DOHH2 (cell line): ENCODE data around the gene EFNA5.

ENCODE experiments used
- H3F3A ChIP-seq: fragments of 200-600 bp; sonication (generic), shearing (Covaris generic); 2 replicates; pipeline ENCODE4 v1.6.0; 2016; ENCODE audit warnings: antibody characterized with exemption, mild to moderate bottlenecking; ENCODE audit not compliant: control insufficient read depth, insufficient read depth
- H3K27ac ChIP-seq: fragments of 200-600 bp; sonication (generic); 2 replicates; pipeline ENCODE4 v1.5.1; 2014; ENCODE audit warnings: low read depth, mild to moderate bottlenecking, low read length, moderate library complexity
- H3K27me3 ChIP-seq: fragments of 200-600 bp; sonication (generic); 2 replicates; pipeline ENCODE4 v1.6.1; 2014; ENCODE audit warnings: mild to moderate bottlenecking, low read length, mixed read lengths; ENCODE audit not compliant: control insufficient read depth
- H3K36me3 ChIP-seq: fragments of 200-600 bp; sonication (generic); 2 replicates; pipeline ENCODE4 v1.6.1; 2014; ENCODE audit warnings: mild to moderate bottlenecking, low read length, moderate library complexity, mixed read lengths; ENCODE audit not compliant: control insufficient read depth
- H3K4me1 ChIP-seq: fragments of 200-600 bp; sonication (generic); 2 replicates; pipeline ENCODE4 v1.6.1; 2014; ENCODE audit warnings: mild to moderate bottlenecking, low read length, mixed read lengths; ENCODE audit not compliant: control insufficient read depth
- H3K4me2 ChIP-seq: fragments of 200-600 bp; sonication (generic); 2 replicates; pipeline ENCODE4 v1.6.0; 2014; ENCODE audit warnings: mild to moderate bottlenecking, low read length, moderate library complexity
- H3K4me3 ChIP-seq: fragments of 200-600 bp; sonication (generic); 2 replicates; pipeline ENCODE4 v1.5.1; 2014; ENCODE audit warnings: mild to moderate bottlenecking, low read length, mixed read lengths
- H3K79me2 ChIP-seq: fragments of 200-600 bp; sonication (generic); 2 replicates; pipeline ENCODE4 v1.6.1; 2014; ENCODE audit warnings: mild to moderate bottlenecking, low read length, mixed read lengths; ENCODE audit not compliant: control insufficient read depth
- H3K9me2 ChIP-seq: fragments of 200-600 bp; sonication (generic); replicated peaks from 2 replicates; pipeline ENCODE4 v1.6.1; 2014; ENCODE audit warnings: mild to moderate bottlenecking, low read length, mixed read lengths; ENCODE audit not compliant: control insufficient read depth
- H3K9me3 ChIP-seq: fragments of 200-600 bp; sonication (generic); 2 replicates; pipeline ENCODE4 v1.6.1; 2014; ENCODE audit warnings: antibody characterized with exemption, low read length, mixed read lengths; ENCODE audit not compliant: control insufficient read depth, insufficient read depth
- H4K20me1 ChIP-seq: fragments of 200-600 bp; sonication (generic); 2 replicates; pipeline ENCODE4 v1.6.0; 2014; ENCODE audit warnings: low read depth, mild to moderate bottlenecking, antibody characterized with exemption, low read length, moderate library complexity; ENCODE audit not compliant: control insufficient read depth, insufficient read depth
- CTCF ChIP-seq: fragments of 200-600 bp; sonication (generic); IDR thresholded peaks from one replicate; pipeline ENCODE4 v1.5.1; 2014; ENCODE audit warnings: antibody characterized with exemption, mild to moderate bottlenecking, low read depth, low read length; ENCODE audit not compliant: poor library complexity, severe bottlenecking
- EZH2phosphoT487 ChIP-seq: fragments of 200-600 bp; sonication (generic); IDR thresholded peaks from 2 replicates; pipeline ENCODE4 v1.6.1; 2017; ENCODE audit warnings: borderline replicate concordance, mild to moderate bottlenecking, antibody characterized with exemption, low read length, moderate library complexity, mixed read lengths

Gene EFNA5

GRCh38 chr5:107543868-107544267 lies 126.9 kb downstream of the EFNA5 start:
- Histone ChIP-seq H3K9me2 (no peaks in the 10 kb centered on the region), H3K4me2 (no peak overlapping the region), H3K9me3 (no peaks in the 10 kb centered on the region), H3K27me3 (no peaks in the 10 kb centered on the region), H3K27ac (no peak overlapping the region), H3K4me1 (no peaks in the 10 kb centered on the region), H3K4me3 (no peak overlapping the region), H4K20me1 (no peaks in the 10 kb centered on the region), H3F3A (no peaks in the 10 kb centered on the region), H3K79me2 (no peaks in the 10 kb centered on the region), H3K36me3 (no peaks in the 10 kb centered on the region)
- TF ChIP-seq CTCF: no peak

- H3K4me2 ChIP-seq: no peak overlapping the region
- no peaks in the 10 kb centered on the region for H3K4me1 ChIP-seq
- H4K20me1 ChIP-seq: no peaks in the 10 kb centered on the region
- TF ChIP-seq EZH2phosphoT487 (no peak), CTCF (no peak)
- H3F3A ChIP-seq: no peaks in the 10 kb centered on the region
- H3K36me3 ChIP-seq: no peaks in the 10 kb centered on the region
- no peaks in the 10 kb centered on the region for H3K9me2 ChIP-seq
- H3K9me3 ChIP-seq: no peaks in the 10 kb centered on the region
- H3K79me2 ChIP-seq: no peaks in the 10 kb centered on the region
- no peak overlapping the region for H3K27ac ChIP-seq
- no peak overlapping the region for H3K4me3 ChIP-seq
- no peaks in the 10 kb centered on the region for H3K27me3 ChIP-seq
Measured at GRCh38 chr5:107542831-107543231, 127.9 kb downstream of the EFNA5 start.

GRCh38 chr5:107542428-107542827 lies 128.3 kb downstream of the EFNA5 start:
- no peaks in the 10 kb centered on the region for H4K20me1 ChIP-seq
- no peaks in the 10 kb centered on the region for H3K9me2 ChIP-seq
- no peaks in the 10 kb centered on the region for H3K79me2 ChIP-seq
- no peaks in the 10 kb centered on the region for H3K4me1 ChIP-seq
- no peak for TF ChIP-seq EZH2phosphoT487
- no peak for TF ChIP-seq CTCF
- H3F3A ChIP-seq: no peaks in the 10 kb centered on the region
- H3K4me2 ChIP-seq: no peak overlapping the region
- no peak overlapping the region for H3K4me3 ChIP-seq
- H3K36me3 ChIP-seq: no peaks in the 10 kb centered on the region
- H3K9me3 ChIP-seq: no peaks in the 10 kb centered on the region
- H3K27ac ChIP-seq: no peak overlapping the region
- H3K27me3 ChIP-seq: no peaks in the 10 kb centered on the region

GRCh38 chr5:107541400-107541799 lies 129.3 kb downstream of the EFNA5 start:
- H3K9me2 ChIP-seq: no peaks in the 10 kb centered on the region
- no peaks in the 10 kb centered on the region for H4K20me1 ChIP-seq
- H3K9me3 ChIP-seq: no peaks in the 10 kb centered on the region
- H3K79me2 ChIP-seq: no peaks in the 10 kb centered on the region
- no peak overlapping the region for H3K4me3 ChIP-seq
- no peak for TF ChIP-seq CTCF
- TF ChIP-seq EZH2phosphoT487: no peak
- H3F3A ChIP-seq: no peaks in the 10 kb centered on the region
- no peaks in the 10 kb centered on the region for H3K4me1 ChIP-seq
- H3K4me2 ChIP-seq: no peak overlapping the region
- H3K27ac ChIP-seq: no peak overlapping the region
- no peaks in the 10 kb centered on the region for H3K36me3 ChIP-seq
- H3K27me3 ChIP-seq: no peaks in the 10 kb centered on the region
